Measurements from ENCODE around the gene ARHGEF6.

- no peak for TF ChIP-seq CTCF (IDR thresholded peaks at IDR 0.05)
- TF ChIP-seq POLR2A (IDR thresholded peaks at IDR 0.05), result no peak
Measured at GRCh38 chrX:136627409-136627808, 153.3 kb downstream of the ARHGEF6 start.

Measured in vagina (tissue), 2 donors.